Hepatocyte (in vitro differentiated cells): ENCODE results near the gene BEND7.

ENCODE experiments used
- EZH2phosphoT487 ChIP-seq: fragments of 200-600 bp; sonication (generic); IDR thresholded peaks from one replicate; pipeline ENCODE4 v1.6.1; 2018; ENCODE audit warnings: antibody characterized with exemption, mild to moderate bottlenecking, low read depth, moderate library complexity; ENCODE audit not compliant: unreplicated experiment, severe bottlenecking
- TF ChIP-seq, protein P1 (sequence below): fragments of 200-600 bp; sonication (generic); IDR thresholded peaks from 2 replicates; pipeline ENCODE4 v1.5.1; 2016; ENCODE audit warnings: antibody characterized with exemption, mild to moderate bottlenecking; ENCODE audit not compliant: poor library complexity

- TF ChIP-seq, protein P1, sequence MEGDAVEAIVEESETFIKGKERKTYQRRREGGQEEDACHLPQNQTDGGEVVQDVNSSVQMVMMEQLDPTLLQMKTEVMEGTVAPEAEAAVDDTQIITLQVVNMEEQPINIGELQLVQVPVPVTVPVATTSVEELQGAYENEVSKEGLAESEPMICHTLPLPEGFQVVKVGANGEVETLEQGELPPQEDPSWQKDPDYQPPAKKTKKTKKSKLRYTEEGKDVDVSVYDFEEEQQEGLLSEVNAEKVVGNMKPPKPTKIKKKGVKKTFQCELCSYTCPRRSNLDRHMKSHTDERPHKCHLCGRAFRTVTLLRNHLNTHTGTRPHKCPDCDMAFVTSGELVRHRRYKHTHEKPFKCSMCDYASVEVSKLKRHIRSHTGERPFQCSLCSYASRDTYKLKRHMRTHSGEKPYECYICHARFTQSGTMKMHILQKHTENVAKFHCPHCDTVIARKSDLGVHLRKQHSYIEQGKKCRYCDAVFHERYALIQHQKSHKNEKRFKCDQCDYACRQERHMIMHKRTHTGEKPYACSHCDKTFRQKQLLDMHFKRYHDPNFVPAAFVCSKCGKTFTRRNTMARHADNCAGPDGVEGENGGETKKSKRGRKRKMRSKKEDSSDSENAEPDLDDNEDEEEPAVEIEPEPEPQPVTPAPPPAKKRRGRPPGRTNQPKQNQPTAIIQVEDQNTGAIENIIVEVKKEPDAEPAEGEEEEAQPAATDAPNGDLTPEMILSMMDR = no peak
- no peak for TF ChIP-seq EZH2phosphoT487
Observed at GRCh38 chr10:13397052-13397451, 131.8 kb downstream of the BEND7 start.
